GM18507 (cell line): Measurements from ENCODE around the gene RBM47.

ENCODE experiments used
- DNase-seq: peaks from one replicate; pipeline ENCODE4 v3.0.0; 2011; ENCODE audit warnings: low read depth; ENCODE audit not compliant: insufficient read length; ENCODE audit errors: extremely low spot score
- FAIRE-seq: peaks from 2 replicates; lab custom pipeline; 2011; peaks lifted over from hg19 to GRCh38; lab: Jason Lieb, UNC

RBM47 gene

DNA sequence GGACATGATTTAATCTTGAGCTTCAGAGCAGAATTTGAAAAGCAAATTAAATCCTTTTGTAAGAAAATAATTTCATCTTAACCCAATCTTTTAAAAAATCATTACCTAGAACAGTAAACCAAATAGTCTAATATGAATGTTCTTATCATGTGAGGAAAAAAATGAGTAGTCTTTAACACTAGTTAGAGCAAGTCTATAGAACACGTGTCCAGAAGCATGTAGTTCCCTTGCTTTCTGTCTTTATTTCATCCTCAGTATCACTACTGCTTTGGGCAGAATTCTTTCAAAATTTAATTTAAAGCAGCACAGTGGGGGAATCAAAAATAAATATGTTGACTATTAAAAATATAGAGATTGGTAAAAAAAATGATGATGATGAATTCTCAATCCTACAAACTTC lies 2.1 kb downstream of the RBM47 start:
- FAIRE-seq: no peak

DNA sequence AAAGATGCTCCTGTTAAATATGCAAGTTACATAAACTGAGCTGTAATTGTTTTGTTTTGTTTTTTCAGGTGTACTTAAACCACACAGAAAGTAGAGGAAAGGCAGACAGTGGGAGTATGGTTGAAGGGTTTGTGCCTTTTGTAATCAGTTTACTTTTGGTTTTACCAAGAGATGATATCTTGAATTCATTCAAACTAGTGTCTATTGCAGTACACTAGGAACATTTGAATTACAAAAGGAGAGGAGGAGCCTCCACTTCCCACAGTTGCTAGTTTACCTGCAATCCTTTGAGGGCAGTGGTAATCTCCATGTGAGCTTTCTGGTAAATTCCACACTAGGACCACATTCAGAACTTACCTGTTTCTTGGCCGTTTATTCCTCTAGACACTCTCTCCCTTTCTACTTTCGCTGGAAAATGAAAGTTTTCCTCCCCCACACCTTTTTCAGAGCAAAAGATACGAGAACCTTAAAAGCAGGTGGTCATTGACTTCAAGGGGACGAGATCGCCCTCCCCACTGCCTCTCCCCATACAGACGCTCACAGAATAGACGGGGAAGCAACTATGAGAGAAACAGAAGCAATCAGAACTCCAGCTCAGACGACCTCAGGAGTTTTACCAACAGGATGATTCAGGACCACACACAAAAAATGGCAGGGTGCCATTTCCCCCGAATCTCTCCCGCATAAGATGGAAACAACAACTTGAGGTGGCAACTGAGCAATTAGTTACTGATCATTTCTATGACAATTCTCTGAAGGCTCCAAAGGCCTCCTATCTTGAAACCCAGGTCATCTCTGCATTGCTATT lies 3.3 kb downstream of the RBM47 start:
- DNase-seq: no peak
- no peak for FAIRE-seq

More for the DNA sequence above, 2.1 kb downstream of the RBM47 start:
- no peak for DNase-seq

DNA sequence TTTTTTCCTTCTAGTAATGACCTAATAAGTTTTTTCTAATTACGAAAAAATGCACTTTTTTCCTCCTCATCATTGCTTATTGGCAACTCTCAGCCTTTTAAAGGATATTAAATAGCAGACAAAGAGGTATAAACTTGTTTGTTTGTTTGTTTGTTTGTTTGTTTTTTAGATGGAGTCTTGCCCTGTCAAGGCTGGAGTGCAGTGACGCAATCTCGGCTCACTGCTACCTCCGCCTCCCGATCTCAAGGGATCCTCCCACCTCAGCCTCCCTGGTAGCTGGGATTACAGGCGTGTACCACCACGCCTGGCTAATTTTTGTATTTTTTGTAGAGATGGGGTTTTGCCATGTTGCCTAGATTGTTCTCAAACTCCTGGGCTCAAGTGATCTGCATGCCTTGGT lies 6.0 kb downstream of the RBM47 start:
- DNase-seq (no peak), FAIRE-seq (no peak)

DNA sequence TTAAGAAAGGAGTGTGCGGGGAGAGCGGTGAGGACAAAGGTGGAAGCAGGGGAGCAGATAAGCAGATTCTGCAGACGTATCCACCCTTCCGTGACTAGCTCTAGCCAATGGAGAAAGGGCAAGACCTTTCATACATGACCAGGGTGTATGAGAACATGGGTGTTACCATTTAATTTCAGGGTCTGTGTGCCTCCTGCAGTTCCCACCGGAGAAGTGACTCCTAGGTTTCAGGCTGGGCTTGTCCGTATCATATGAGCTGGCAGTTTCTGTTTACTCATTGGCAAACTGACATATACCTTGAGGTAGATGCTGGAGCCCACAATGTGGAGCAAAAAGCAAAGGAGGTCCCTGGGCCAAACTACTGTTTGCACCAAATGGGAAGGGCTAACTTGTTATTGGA lies 6.8 kb downstream of the RBM47 start:
- DNase-seq (no peak), FAIRE-seq (peak; percentile 88)

DNA sequence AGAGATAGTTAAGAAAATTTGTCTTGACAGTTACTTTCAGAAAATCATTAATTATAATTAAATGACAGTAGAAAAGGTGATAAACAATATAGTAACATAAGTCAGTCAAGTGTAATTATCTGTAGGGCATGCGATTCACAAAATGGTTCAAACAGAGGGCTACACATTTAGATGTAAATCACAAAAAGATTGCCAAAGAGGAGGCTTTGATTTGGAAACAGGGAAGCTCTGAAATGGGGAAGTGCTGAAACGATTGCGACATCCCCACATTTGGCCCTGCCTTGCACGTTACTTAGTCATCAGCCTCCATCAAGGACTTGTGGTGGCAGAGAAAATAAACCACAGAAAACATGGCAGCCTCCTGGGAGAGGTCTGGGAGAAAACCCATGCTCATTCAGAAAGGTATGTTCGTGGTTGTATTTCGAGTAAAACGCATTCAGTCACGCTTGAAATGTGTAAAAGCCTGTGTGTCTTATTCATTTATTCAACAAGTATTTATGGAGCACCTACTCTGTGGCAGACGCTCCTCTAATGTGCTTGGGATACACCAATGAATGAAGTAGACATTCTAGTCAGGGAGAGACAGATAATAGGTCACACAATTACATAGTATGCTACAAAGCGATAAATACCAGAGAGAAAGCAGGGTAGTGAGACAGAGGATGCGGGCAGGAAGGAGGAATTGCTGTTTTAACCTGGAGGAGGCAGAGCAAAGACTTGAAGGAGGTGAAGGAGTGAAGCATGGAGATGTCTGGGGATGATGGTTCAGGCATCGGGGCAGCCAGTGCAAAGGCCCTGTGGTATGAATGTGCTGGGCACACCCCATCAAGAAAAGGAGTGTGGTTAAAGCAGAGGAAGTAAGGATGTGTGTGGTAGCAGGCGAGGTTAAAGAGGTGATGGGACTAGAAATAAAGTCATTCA lies 7.8 kb downstream of the RBM47 start:
- DNase-seq: no peak
- FAIRE-seq: peak; percentile 97

DNA sequence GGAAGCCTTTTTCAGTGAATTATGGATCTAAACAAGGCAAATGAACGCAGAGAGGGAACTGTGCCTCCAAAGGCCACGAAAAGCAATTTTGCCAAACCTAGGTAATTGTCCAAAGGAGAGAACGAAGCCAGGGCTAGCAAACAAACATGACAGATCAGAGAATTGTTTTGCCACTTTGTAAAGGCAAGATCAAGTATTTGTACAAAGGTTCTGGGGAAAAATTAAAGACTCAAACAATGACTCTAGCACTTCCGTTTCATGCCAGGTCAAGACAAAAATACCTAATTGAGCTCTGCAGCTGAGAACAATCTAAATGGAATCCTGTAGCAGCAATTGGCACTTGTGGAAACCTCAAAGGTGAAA lies 8.5 kb downstream of the RBM47 start:
- DNase-seq: no peak

DNA sequence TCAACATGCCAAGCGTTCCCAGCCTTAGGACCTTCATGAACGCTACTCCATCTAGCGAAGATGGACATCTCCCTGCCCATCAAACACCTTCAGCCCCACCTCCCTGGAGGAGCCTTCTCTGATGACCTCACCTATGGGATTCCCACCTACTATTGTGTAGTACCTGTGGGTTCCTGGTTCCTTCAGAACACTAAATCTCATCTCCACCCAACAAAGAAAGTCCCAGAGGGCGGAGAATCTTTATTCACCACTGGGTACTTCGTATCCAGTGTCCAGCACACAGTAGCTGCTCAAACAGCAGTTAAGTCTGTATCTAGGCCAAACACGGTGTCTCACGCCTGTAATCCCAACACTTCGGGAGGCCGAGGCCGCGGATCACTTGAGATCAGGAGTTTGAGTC lies 10.1 kb downstream of the RBM47 start:
- FAIRE-seq (no peak), DNase-seq (no peak)

More for the DNA sequence above, 8.5 kb downstream of the RBM47 start:
- no peak for FAIRE-seq

DNA sequence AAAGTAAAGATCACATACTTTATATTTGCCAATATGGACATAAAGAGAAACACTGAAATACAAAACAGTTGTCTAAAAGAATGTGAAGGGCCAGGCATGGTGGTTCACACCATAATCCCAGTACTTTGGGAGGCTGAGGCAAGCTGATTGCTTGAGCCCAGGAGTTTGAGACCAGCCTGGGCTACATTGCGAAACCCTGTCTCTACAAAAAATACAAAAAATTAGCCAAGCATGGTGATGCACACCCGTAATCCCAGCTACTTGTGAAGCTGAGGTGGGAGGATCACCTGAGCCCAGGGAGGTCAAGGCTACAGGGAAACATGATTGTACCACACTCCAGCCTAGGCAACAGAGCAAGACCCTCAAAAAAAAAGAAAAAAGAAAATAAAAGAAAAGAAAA lies 11.8 kb downstream of the RBM47 start:
- DNase-seq (no peak), FAIRE-seq (no peak)

DNA sequence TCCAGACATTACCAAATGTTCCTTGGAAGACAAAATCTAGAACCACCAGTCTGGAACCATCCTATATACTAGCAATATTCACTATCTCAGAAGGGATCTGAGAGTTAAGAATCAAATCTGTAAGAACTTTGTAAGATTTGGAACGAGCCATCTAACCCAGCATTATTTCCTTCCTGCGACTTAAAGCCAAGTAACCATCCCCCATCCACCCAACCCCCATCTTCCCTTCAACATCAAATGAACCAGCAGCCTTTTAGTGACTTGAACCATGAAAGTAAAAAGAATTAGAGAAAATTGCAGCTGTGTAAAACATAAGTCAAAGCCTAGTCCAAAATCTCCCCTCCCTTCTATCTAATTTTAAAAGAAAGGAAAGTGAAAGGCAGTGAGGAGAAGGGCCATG lies 15.6 kb downstream of the RBM47 start:
- DNase-seq (no peak), FAIRE-seq (peak; percentile 49)

DNA sequence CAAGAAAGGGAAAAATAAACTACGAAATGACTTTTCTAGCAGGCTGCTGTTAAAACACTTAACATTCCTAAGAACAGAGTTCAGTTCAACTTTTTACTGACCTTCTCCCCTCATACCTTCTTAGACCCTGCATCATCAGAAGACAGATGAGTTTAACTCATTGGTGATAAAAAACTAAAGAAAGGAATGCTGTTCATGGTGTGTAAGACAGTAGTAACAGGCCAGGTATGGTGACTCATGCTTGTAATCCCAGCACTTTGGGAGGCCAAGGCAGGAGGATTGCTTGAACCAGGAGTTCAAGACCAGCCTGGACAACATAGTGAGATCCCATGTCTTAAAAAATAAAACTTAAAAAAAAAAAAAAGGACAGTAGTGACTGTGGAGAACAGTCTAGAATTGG lies 16.2 kb downstream of the RBM47 start:
- FAIRE-seq: no peak
- no peak for DNase-seq

DNA sequence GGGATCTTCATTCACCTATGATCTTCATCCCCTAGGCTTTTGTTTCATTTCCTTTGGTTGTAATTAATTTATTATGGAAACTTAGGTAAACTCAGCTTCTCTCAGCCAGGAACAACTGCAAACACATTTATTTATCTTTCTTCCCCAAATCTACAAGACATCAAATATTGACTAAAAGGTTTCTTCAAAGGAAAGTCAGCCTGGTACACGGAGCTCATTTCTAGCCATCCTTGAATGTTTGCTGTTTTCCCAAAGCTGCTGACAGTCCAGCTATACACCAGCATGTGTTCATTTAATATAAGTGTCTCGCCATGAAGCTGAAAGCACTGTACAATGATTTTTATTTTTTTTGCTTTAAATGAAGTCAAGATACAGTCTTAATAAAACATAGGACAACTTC lies 16.8 kb downstream of the RBM47 start:
- DNase-seq: no peak
- no peak for FAIRE-seq

DNA sequence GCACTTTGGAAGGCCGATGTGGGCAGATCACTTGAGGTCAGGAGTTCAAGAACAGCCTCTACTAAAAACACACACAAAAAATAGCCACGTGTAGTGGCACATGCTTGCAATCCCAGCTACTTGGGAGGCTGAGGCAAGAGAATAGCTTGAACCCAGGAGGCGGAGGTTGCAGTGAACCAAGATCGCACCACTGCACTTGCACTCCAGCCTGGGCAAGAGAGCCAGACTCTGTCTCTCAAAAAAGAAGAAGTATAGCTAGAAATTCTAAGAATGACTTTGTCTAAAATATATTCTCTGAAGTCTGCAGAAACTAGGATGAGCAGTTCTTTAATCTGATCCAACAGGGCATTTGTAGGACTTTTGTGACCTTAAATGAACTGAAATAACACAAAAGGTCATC lies 17.4 kb downstream of the RBM47 start:
- FAIRE-seq (no peak), DNase-seq (no peak)

DNA sequence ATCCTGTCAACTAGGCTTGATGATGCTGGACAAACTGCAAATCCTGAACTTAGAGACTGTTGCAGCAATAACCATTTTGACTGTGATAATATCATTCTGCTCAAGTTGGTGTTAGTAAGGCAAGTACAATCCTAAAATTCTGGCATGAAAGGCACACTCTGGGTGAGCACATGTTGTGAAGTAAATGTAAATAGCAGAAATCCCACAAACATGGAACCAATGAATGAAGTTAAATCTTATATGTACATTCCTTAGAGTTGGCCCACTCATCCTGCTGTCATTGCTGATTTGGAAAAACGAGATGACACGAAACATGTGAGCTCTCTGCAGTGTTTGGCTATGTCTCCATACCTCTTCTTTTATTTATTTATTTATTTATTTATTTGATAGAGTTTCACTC lies 21.0 kb downstream of the RBM47 start:
- no peak for FAIRE-seq
- DNase-seq: no peak

DNA sequence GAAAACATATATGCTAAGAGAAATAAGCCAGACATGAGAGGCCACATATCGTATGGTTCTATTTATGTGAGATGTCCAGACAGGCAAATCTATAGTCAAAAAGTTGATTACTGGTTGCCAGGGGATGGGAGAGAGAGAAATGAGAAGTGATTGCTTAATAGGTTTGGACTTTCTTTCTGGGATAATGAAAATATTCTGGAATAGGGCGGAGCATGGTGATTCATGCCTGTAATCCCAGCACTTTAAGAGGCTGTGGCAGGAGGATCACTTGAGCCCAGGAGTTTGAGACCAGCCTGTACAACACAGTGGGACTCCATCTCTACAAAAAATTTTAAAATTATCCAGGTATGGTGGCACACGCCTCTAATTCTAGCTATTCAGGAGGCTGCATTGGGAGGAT lies 22.4 kb downstream of the RBM47 start:
- DNase-seq (no peak), FAIRE-seq (no peak)

DNA sequence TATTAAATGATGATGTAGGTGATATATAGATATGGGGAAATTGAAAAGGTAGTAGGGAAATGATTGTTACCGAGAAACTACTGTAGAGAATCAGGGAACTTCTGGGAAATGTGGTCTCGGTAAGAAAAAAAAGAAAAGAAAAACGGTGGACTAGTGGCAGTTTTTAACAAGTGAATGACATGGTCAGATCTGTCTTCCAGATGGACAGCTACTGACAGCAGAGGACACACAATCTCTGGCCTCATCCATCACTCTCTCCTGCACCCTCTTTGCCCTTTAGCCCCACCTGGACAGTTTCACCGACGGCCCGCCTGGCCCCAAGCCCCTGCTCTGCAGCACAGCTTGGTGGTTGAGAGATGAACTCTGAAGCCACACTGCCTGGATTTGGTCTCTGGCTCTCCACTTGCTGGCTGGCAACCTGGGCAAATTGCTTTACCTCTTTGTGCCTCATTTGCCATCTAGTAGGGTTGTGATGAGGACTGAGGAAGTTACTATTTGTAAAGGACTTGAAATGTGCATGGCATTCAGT lies 23.4 kb downstream of the RBM47 start:
- DNase-seq (no peak), FAIRE-seq (no peak)

DNA sequence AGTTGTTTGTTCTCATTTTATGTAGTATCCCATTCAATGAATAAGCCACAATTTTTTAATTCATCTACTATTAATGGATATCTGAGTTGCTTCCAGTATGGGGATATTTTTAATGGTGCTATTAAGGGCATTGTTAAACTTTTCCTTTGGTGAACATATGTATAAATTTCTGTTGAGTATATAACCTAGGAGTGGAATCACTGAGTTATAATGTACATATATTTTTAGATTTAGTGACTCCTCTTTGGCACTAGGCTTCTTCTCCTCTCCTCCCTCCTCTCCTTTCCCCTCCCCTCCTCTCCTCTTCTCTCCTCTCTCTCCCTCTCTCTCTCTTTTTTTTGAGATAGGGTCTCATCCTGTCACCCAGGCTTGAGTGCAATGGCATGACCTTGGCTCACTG lies 26.4 kb downstream of the RBM47 start:
- no peak for FAIRE-seq
- no peak for DNase-seq

DNA sequence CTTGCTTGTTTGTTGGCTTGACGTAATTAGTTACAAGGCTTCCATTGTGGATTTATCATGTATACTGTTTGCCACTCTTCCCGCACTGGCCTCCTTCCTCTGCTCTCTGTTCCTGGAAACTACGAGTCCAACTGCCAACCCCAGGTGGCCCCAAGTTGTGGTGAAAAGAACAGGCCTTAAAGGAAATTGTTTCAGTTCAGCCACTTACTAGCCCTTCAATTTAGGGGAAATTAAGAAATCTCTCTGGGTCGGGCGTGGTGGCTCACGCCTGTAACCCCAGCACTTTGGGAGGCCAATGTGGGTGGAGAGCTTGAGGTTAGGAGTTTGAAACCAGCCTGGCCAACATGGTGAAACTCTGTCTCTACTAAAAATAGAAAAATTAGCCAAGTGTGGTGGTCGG lies 28.0 kb downstream of the RBM47 start:
- no peak for FAIRE-seq
- no peak for DNase-seq

DNA sequence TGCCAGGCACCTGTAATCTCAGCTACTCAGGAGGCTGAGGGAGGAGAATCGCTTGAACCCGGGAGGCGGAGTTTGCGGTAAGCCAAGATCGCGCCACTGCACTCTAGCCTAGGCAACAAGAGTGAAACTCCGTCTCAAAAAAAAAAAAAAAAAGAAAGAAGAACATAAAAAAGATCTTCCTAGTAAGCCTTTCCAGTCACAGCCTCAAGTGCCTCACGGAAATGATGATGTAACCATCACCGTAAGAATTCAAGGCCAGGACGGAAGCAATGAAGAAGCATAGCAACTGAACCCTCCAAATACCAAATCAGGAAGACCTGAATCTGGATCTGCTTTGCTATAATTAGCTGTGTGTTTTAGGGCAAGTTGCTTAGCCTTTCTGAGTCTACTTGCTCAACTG lies 28.8 kb downstream of the RBM47 start:
- no peak for FAIRE-seq
- DNase-seq: no peak

DNA sequence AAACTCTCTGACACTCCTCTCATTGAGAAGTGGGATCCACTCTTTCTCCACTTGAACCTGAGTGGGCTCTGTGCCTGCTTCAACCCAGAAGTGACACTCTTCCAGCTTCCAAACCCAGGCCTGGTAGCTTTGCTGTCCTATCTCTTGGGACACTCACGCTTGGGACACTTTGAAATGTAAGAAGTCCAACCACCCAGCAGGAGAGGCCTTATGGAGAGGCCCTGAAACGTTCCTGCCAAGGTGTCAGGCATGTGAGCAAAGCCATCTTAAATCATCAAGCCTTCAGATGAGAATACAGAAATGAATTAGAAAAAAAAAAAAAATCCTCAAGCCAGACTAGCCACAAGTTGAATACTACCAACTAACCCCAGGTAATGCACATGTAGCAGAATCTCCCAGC lies 30.2 kb downstream of the RBM47 start:
- no peak for DNase-seq
- FAIRE-seq: no peak

DNA sequence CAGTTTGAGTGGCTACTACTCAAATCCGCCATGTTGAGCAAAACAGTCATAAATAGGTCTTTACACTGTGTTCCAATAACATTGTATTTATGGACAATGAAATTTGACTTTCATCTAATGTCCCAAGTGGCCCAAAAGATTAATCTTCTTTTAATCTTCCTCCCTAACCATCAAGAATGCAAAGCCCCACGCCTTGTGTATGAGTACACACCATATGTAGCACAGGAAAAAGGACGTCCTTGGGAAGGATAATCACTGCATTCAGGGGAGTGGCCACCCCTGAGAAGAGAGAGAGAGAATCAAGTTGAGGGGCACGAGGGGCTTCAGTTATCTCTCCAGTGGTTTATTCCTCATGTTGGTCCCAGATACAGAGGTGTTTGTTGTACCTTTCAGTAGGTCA lies 33.1 kb downstream of the RBM47 start:
- FAIRE-seq (no peak), DNase-seq (no peak)

DNA sequence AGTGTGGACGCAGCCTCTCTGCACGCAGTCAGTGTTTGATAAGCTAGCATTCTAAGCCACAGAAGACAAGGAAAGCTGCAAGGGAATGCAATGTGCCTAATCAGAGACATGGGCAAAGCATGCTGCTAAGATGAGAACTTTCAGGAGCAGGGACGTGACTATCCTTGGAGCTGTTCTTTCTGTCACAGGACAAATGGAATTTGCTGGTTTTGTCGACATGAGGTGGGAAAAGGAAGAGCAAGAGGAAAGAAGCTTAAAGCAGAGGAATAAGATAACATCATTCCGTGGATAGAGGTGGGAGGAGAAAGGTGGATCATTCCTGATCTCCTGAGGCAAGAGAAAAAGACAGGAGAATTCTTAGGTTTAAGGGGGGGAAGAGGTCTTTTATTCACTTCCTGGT lies 33.7 kb downstream of the RBM47 start:
- no peak for FAIRE-seq
- DNase-seq: no peak
